Spleen (tissue), 11 donors: ENCODE data around the gene OSGIN1. TPM values are rescaled to one million over a fixed set of nuclear protein-coding genes. Genes with fewer than 3 reads are reported as not detected.

ENCODE experiments used
- DNase-seq: peaks from one replicate; pipeline ENCODE4 v3.0.0-alpha.2; 2020
- H3K27ac ChIP-seq, 8 donors: fragments of 200-600 bp; sonication (generic) in 7 of 8; 1 replicate in 4 of 8; 2 replicates in 4 of 8; pipeline versions ENCODE4 v1.5.0 to v1.8.0; 2016 to 2021; ENCODE audit warnings: inconsistent platforms in 4 of 8, mild to moderate bottlenecking in 4 of 8, moderate library complexity in 1 of 8
- H3K27me3 ChIP-seq, 7 donors: fragments of 200-600 bp; sonication (generic) in 6 of 7; replicated peaks in 1 of 7; 1 replicate in 4 of 7; 2 replicates in 3 of 7; pipeline versions ENCODE4 v1.5.0 to v1.8.0; 2016 to 2021; ENCODE audit warnings: inconsistent platforms in 3 of 7, mild to moderate bottlenecking in 1 of 7
- H3K36me3 ChIP-seq, 6 donors: fragments of 200-600 bp; sonication (generic) in 5 of 6; 1 replicate in 4 of 6; 2 replicates in 2 of 6; pipeline versions ENCODE4 v1.5.0 to v1.8.0; 2016 to 2021; ENCODE audit warnings: inconsistent platforms in 2 of 6
- H3K4me1 ChIP-seq, 6 donors: fragments of 200-600 bp; sonication (generic) in 5 of 6; 1 replicate in 3 of 6; 2 replicates in 3 of 6; pipeline versions ENCODE4 v1.5.0 to v1.8.0; 2016 to 2021; ENCODE audit warnings: inconsistent platforms in 3 of 6
- H3K4me3 ChIP-seq, 8 donors: fragments of 200-600 bp; sonication (generic) in 7 of 8; 1 replicate in 4 of 8; 2 replicates in 4 of 8; pipeline versions ENCODE4 v1.5.0 to v1.8.0; 2016 to 2021; ENCODE audit warnings: inconsistent platforms in 4 of 8, mild to moderate bottlenecking in 4 of 8, moderate library complexity in 2 of 8
- H3K9me3 ChIP-seq, 8 donors: fragments of 200-600 bp; sonication (generic) in 7 of 8; 1 replicate in 4 of 8; 2 replicates in 4 of 8; pipeline versions ENCODE4 v1.5.0 to v1.8.0; 2016 to 2021; ENCODE audit warnings: inconsistent platforms in 4 of 8
- POLR2A ChIP-seq, 3 donors: fragments of 450-650 bp; IDR thresholded peaks; one replicate each; pipeline ENCODE4 v1.5.1; 2017; ENCODE audit warnings: antibody characterized with exemption in 3 of 3, mild to moderate bottlenecking in 1 of 3
- POLR2AphosphoS5 ChIP-seq, 3 donors: sonication (generic); formaldehyde crosslinking; IDR thresholded peaks; one replicate each; pipeline ENCODE4 v1.5.1; 2017; ENCODE audit warnings: antibody characterized with exemption in 3 of 3
- WGBS, 5 donors: extraction: QIAGEN DNeasy Blood & Tissue Kit in 3 of 5; methylation state at CpG; one replicate each; pipeline versions ENCODE4 v1.1.5 to v1.1.7; 2013 to 2018; 5-methylcytosine and 5-hydroxymethylcytosine counted together
- intact Hi-C: fragments of 100-400 bp; cut with DNase I; formaldehyde crosslinking; loops from one replicate; pipeline ENCODE4 v1.15.0; 2023; ENCODE audit warnings: low total_unique reads
- polyA plus RNA-seq, 3 donors: library from polyadenylated mRNA; stranded (reverse); fragments of 200-250 nt; gene quantifications; one replicate each; pipeline ENCODE4 v1.2.1, GENCODE V29; 2013
- total RNA-seq, 7 donors: library from RNA; depleted of rRNA in 3 of 7; stranded (reverse); fragments of >200 nt in 3 of 7; fragmentation: NEBNext Ultra II Directional in 4 of 7; extraction: Animal tissue kit (Norgen Biotek cat#: 25700) in 4 of 7; gene quantifications; one replicate each; pipeline versions ENCODE4 v1.1.0 to v1.2.1, GENCODE V29; 2016 to 2021
- TF ChIP-seq, protein P1 (sequence below), 11 experiments: fragments of 200-600 bp in 7 of 11; fragments of 450-650 bp in 4 of 11; sonication (generic) in 4 of 11; IDR thresholded peaks in 8 of 11; conservative IDR thresholded peaks in 3 of 11; 1 replicate in 7 of 11; 2 replicates in 4 of 11; pipeline versions ENCODE4 v1.4.0 to v1.8.0; 2016 to 2021; ENCODE audit warnings: antibody characterized with exemption in 11 of 11, inconsistent platforms in 4 of 11, mild to moderate bottlenecking in 1 of 11
- donor health status: healthy with polysubstance abuse.
- donor health status: DM: no; HTN: no; CAD: no; lungs with moderate emphysema.
- donor health status: DM: no; HTN: no; CAD: no.
- donor health status: Bipolar disorder and iron deficiency.
- donor health status: healthy.
- donor health status: DM: no; HTN: no; CAD: no.
- donor health status: DM: yes; HTN: yes; CAD: no.

OSGIN1 gene
- total and polyA plus RNA-seq, 10 donors: 2.3 to 13.5 (median 9.0) TPM

DNA sequence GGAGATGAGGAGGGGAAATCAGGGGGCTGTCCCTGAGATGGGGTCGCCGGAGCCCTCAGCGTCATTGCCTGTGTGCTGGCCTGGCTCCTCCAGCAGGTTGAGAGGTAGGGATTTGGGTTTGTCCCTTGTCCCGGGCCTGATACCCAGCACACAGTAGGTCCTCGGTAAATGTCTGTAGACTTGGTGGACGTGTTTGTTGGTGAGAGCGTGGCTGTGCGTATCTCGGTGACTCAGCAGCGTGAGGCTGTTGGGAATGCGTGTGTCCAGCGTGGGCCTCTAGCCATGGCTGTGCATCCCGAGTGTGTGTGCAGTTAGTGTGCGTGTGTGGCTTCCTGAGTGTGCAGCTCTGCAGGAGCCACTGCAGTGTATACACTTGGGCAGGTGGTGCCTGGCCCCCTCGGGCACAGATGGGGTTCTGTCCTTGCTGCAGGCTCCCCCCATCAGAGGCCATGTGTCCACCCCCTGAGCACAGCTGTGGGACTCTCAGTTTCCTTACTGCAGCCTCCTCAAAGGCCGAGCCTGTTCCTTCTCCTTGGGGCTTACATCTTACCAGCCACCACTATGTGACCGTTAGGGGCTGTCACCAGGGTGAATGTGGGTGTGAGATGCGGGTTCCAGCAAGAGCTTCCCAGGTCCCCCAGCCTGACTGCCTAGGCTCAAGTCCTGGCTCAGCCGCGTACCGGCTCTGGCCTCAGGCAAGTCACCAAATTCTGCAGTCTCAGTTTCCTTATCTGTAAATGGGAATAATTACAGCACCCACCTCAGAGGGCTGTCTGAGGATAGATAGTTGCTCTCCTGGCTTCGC lies 20.7 kb downstream of the OSGIN1 start:
- Histone ChIP-seq H3K27me3 (peaks cover 0 to 59% (median 18%) of the 10 kb centered on the region in 7 donors), H3K4me1 (peaks cover 0 to 4% (median 0%) of the 10 kb centered on the region in 6 donors), H3K4me3 (no peak overlapping the region), H3K27ac (no peak overlapping the region), H3K36me3 (no peaks in the 10 kb centered on the region), H3K9me3 (peaks cover 0 to 15% (median 12%) of the 10 kb centered on the region in 8 donors)
- TF ChIP-seq POLR2AphosphoS5 (IDR thresholded peaks at IDR 0.05) (no peak), POLR2A (IDR thresholded peaks at IDR 0.05) (no peak)
- TF ChIP-seq, protein P1, sequence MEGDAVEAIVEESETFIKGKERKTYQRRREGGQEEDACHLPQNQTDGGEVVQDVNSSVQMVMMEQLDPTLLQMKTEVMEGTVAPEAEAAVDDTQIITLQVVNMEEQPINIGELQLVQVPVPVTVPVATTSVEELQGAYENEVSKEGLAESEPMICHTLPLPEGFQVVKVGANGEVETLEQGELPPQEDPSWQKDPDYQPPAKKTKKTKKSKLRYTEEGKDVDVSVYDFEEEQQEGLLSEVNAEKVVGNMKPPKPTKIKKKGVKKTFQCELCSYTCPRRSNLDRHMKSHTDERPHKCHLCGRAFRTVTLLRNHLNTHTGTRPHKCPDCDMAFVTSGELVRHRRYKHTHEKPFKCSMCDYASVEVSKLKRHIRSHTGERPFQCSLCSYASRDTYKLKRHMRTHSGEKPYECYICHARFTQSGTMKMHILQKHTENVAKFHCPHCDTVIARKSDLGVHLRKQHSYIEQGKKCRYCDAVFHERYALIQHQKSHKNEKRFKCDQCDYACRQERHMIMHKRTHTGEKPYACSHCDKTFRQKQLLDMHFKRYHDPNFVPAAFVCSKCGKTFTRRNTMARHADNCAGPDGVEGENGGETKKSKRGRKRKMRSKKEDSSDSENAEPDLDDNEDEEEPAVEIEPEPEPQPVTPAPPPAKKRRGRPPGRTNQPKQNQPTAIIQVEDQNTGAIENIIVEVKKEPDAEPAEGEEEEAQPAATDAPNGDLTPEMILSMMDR (IDR thresholded peaks at IDR 0.05 in 8 of 11, conservative IDR thresholded peaks at IDR 0.05 in 3 of 11): no peak
- no peak for DNase-seq
- intact Hi-C loops: no loop called here
- WGBS, 5 donors: 75 to 81% (median 78%) methylated on average over 13 to 22 of the region's 22 CpGs

DNA sequence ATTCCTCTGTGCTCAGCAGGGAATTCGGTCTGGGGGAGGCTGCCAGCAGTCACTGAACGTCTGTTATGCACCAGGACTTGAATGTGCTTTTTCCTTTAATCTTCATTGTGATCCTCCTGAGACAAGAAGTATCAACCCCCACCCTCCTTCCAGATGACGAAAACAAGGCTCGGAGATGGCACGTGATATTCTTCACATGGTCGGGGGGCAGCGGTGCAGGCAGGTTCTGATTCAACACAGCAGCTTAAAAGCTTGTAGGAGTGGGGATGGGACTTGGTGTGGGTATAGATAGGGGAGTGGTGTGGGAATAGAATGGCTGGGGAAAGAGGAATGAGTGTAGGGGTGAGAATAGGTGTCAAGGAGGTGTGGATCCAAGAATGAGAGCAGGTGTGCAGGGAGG lies 21.4 kb downstream of the OSGIN1 start:
- intact Hi-C loops: no loop called here
- TF ChIP-seq, protein P1 (IDR thresholded peaks at IDR 0.05 in 8 of 11, conservative IDR thresholded peaks at IDR 0.05 in 3 of 11): no peak
- TF ChIP-seq POLR2A (IDR thresholded peaks at IDR 0.05): no peak
- TF ChIP-seq POLR2AphosphoS5 (IDR thresholded peaks at IDR 0.05): no peak

DNA sequence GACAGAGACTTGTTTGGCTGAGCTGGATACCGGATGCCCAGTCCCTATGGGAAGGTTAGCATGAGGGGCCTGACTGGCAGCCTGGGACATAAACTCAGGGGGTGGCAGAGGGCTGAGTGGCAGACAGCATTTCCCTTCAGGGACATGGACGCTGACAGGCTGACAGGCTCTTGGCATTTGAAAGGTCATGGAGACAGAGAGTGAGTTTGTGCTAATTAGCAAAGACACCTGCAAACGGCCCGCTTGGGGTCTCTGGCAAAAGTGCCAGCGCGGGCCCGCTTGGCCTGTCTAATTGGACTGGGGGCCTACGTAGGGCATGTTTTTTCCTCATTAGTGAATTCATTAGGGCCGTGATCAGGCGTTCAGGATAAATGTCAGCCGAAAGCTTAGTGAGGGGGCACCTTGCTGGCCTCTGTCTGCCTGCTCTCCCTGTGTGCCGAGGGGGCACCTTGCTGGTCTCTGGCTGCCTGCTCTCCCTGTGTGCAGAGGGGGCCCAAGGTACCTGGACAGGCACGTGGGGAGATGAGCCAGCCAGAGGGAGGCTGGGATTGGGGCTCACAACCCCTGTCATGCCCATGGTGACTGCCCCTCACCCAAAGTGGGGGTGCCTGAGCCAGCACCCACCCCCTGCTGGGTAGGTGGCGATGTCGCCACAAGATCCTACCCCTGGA lies 22.7 kb downstream of the OSGIN1 start:
- Histone ChIP-seq H3K27ac (no peak overlapping the region), H3K4me3 (no peak overlapping the region), H3K4me1 (no peaks in the 10 kb centered on the region), H3K9me3 (peaks cover 0 to 21% (median 17%) of the 10 kb centered on the region in 8 donors), H3K27me3 (peaks cover 0 to 40% (median 0%) of the 10 kb centered on the region in 7 donors), H3K36me3 (no peaks in the 10 kb centered on the region)
- no peak for DNase-seq
- intact Hi-C loops: no loop called here
- TF ChIP-seq, protein P1 (IDR thresholded peaks at IDR 0.05 in 8 of 11, conservative IDR thresholded peaks at IDR 0.05 in 3 of 11): no peak
- TF ChIP-seq POLR2A (IDR thresholded peaks at IDR 0.05) (no peak), POLR2AphosphoS5 (IDR thresholded peaks at IDR 0.05) (no peak)
- 75 to 84% (median 80%) methylated on average over 15 of the region's 15 CpGs for WGBS, 5 donors

More for the DNA sequence above, 21.4 kb downstream of the OSGIN1 start:
- H3K4me1 ChIP-seq: no peaks in the 10 kb centered on the region
- no peak overlapping the region for H3K4me3 ChIP-seq
- peaks cover 0 to 52% (median 11%) of the 10 kb centered on the region in 7 donors for H3K27me3 ChIP-seq
- no peak for DNase-seq
- H3K9me3 ChIP-seq: peaks cover 0 to 21% (median 17%) of the 10 kb centered on the region in 8 donors
- WGBS, 5 donors: 51 to 69% (median 57%) methylated on average over 7 of the region's 7 CpGs
- H3K27ac ChIP-seq: no peak overlapping the region
- no peaks in the 10 kb centered on the region for H3K36me3 ChIP-seq
